SU-DHL-6 (cell line): ENCODE measurements around the gene EIF3F.

Experiments
- H2AFZ ChIP-seq: fragments of 200-600 bp; sonication (generic); 2 replicates; pipeline ENCODE4 v1.6.1; 2014; ENCODE audit warnings: low read depth, mild to moderate bottlenecking, moderate library complexity, mixed read lengths, antibody characterized with exemption, low read length; ENCODE audit not compliant: severe bottlenecking
- H3F3A ChIP-seq: fragments of 200-600 bp; shearing (Covaris generic); 2 replicates; pipeline ENCODE4 v1.6.0; 2016; ENCODE audit warnings: antibody characterized with exemption, mild to moderate bottlenecking; ENCODE audit not compliant: insufficient read depth
- H3K27ac ChIP-seq: fragments of 200-600 bp; sonication (generic); 2 replicates; pipeline ENCODE4 v1.5.1; 2016; ENCODE audit warnings: low read depth, mild to moderate bottlenecking, low read length, moderate library complexity, mixed read lengths
- H3K27me3 ChIP-seq: fragments of 200-600 bp; sonication (generic), shearing (Covaris generic); 2 replicates; pipeline ENCODE4 v1.6.0; 2014; ENCODE audit warnings: mild to moderate bottlenecking, low read length
- H3K36me3 ChIP-seq: fragments of 200-600 bp; sonication (generic); 2 replicates; pipeline ENCODE4 v1.6.1; 2014; ENCODE audit warnings: mild to moderate bottlenecking, low read length, mixed read lengths
- H3K4me2 ChIP-seq: fragments of 300-600, 200-600 bp; shearing (Covaris generic), sonication (generic); 2 replicates; pipeline ENCODE4 v1.6.0; 2014; ENCODE audit warnings: low read length, low read depth, mild to moderate bottlenecking; ENCODE audit not compliant: poor library complexity, severe bottlenecking
- H3K4me3 ChIP-seq: fragments of 200-600 bp; sonication (generic); 2 replicates; pipeline ENCODE4 v1.5.1; 2014; ENCODE audit warnings: antibody characterized with exemption, low read length, mild to moderate bottlenecking, mixed read lengths; ENCODE audit not compliant: insufficient read depth, poor library complexity, severe bottlenecking
- H3K79me2 ChIP-seq: fragments of 200-600 bp; sonication (generic); 2 replicates; pipeline ENCODE4 v1.6.1; 2014; ENCODE audit warnings: mild to moderate bottlenecking, low read length, moderate library complexity; ENCODE audit not compliant: insufficient read depth
- H3K9ac ChIP-seq: fragments of 200-600 bp; sonication (generic); 2 replicates; pipeline ENCODE4 v1.7.0; 2014; ENCODE audit warnings: mild to moderate bottlenecking, low read length
- H3K9me2 ChIP-seq: fragments of 200-600 bp; sonication (generic); replicated peaks from 2 replicates; pipeline ENCODE4 v1.6.1; 2014; ENCODE audit warnings: low read length; ENCODE audit not compliant: insufficient read depth
- H3K9me3 ChIP-seq: fragments of 200-600 bp; sonication (generic); 2 replicates; pipeline ENCODE4 v1.6.1; 2014; ENCODE audit warnings: low read length, mixed read lengths; ENCODE audit not compliant: insufficient read depth
- H4K20me1 ChIP-seq: fragments of 200-600 bp; sonication (generic); 2 replicates; pipeline ENCODE4 v1.6.1; 2014; ENCODE audit warnings: low read depth, mild to moderate bottlenecking, antibody characterized with exemption, low read length, moderate library complexity, mixed read lengths
- EZH2phosphoT487 ChIP-seq: fragments of 200-600 bp; sonication (generic), shearing (Covaris generic); conservative IDR thresholded peaks from 2 replicates; pipeline ENCODE4 v1.6.1; 2018; ENCODE audit warnings: mild to moderate bottlenecking, antibody characterized with exemption, low read length, moderate library complexity, mixed read lengths
- TF ChIP-seq, protein P1 (sequence below): fragments of 200-600 bp; sonication (generic); IDR thresholded peaks from one replicate; pipeline ENCODE4 v1.5.1; 2017; ENCODE audit warnings: antibody characterized with exemption, mild to moderate bottlenecking, low read length, moderate library complexity; ENCODE audit not compliant: insufficient read depth, poor library complexity, severe bottlenecking

The EIF3F gene

DNA sequence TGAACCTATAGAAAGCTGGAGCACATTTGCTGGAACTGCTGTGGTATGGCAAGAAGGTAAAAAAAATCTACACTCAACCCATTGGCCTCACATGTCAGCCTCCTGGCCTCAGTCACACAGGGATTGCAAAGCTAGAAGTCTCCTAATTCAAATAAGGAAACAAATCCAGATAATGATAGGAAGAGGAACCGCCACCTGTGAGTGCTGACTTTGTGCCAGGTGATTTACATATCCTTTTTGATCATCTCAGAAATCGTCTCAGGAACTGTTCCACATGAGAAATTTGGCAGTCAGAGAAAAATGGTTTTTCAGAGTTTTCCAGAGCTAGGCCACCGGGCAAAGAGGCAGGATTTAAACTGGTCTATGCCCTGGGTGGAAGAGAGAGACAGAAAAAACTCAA, 22.9 kb upstream of the EIF3F start:
- Histone ChIP-seq H3K27me3 (no peaks in the 10 kb centered on the region), H3K9me3 (no peaks in the 10 kb centered on the region), H3F3A (no peaks in the 10 kb centered on the region), H3K4me2 (no peak overlapping the region), H3K36me3 (no peaks in the 10 kb centered on the region), H3K4me3 (no peak overlapping the region), H3K79me2 (no peaks in the 10 kb centered on the region), H3K27ac (no peak overlapping the region), H2AFZ (no peak overlapping the region), H3K9ac (no peak overlapping the region), H4K20me1 (no peaks in the 10 kb centered on the region), H3K9me2 (no peaks in the 10 kb centered on the region)
- TF ChIP-seq, protein P1, sequence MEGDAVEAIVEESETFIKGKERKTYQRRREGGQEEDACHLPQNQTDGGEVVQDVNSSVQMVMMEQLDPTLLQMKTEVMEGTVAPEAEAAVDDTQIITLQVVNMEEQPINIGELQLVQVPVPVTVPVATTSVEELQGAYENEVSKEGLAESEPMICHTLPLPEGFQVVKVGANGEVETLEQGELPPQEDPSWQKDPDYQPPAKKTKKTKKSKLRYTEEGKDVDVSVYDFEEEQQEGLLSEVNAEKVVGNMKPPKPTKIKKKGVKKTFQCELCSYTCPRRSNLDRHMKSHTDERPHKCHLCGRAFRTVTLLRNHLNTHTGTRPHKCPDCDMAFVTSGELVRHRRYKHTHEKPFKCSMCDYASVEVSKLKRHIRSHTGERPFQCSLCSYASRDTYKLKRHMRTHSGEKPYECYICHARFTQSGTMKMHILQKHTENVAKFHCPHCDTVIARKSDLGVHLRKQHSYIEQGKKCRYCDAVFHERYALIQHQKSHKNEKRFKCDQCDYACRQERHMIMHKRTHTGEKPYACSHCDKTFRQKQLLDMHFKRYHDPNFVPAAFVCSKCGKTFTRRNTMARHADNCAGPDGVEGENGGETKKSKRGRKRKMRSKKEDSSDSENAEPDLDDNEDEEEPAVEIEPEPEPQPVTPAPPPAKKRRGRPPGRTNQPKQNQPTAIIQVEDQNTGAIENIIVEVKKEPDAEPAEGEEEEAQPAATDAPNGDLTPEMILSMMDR = no peak
- no peak for TF ChIP-seq EZH2phosphoT487

DNA sequence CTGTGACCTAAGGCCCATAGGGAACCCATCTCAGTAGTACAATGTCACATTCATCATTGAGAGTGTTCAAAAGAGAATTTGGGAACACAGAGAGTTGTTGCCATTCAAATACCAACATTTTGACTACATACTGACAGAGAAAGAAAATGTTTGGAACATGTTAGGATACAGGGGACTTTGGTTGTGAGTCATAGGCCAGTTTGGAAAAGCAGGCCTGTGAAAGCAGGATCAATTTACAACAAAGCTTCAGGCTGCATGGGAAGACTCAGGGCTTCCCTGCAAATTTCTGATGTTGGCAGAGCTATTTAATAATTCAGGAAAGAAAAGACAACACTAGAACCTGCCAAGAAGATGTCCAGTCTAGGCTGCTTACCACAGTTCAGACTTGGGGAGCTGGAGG, 22.3 kb upstream of the EIF3F start:
- Histone ChIP-seq H3K9me2 (no peaks in the 10 kb centered on the region), H4K20me1 (no peaks in the 10 kb centered on the region), H3K27me3 (no peaks in the 10 kb centered on the region), H2AFZ (no peak overlapping the region), H3K79me2 (no peaks in the 10 kb centered on the region), H3K9ac (no peak overlapping the region), H3K36me3 (no peaks in the 10 kb centered on the region), H3K27ac (no peak overlapping the region), H3F3A (no peaks in the 10 kb centered on the region), H3K4me3 (no peak overlapping the region), H3K9me3 (no peaks in the 10 kb centered on the region), H3K4me2 (no peak overlapping the region)
- TF ChIP-seq EZH2phosphoT487 = no peak
- TF ChIP-seq, protein P1 = no peak

DNA sequence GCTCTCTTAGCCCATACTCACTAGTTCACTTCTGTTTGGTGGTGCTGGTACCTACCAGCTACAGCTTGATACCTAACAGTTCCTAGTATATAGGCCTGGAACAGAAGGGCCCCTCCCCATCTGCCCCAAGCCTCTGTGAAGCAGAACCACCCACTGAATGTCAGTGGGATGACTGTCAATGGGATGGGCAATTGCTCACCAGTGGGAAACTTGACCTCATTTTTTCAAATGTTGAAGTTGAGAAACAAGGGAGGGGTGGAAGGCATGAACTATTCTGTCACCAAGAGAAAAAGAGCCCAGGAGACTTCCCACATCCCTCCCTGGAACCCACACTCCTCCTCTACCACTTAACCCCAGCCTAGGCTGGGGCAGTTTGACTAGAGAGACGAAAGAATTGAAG, 21.8 kb upstream of the EIF3F start, which contains the start of gene NLRP10:
Gene NLRP10 (minus strand): TSS at position 62 of the 400 bp plus-strand sequence. CDS start 1,952 bp downstream, outside the sequence.
- H3K4me3 ChIP-seq = no peak within 1 kb of the TSS
- no peak within 1 kb of the TSS for H2AFZ ChIP-seq
- H3K9ac ChIP-seq = no peak within 1 kb of the TSS
- H3K36me3 ChIP-seq = no peaks in the 10 kb centered on the region
- TF ChIP-seq EZH2phosphoT487 = no peak
- TF ChIP-seq, protein P1 = no peak
- no peaks in the 10 kb centered on the region for H3K27me3 ChIP-seq
- no peaks in the 10 kb centered on the region for H3F3A ChIP-seq
- no peaks in the 10 kb centered on the region for H4K20me1 ChIP-seq
- no peaks in the 10 kb centered on the region for H3K9me2 ChIP-seq
- no peak within 1 kb of the TSS for H3K27ac ChIP-seq
- no peaks in the 10 kb centered on the region for H3K9me3 ChIP-seq
- no peaks in the 10 kb centered on the region for H3K79me2 ChIP-seq
- H3K4me2 ChIP-seq = no peak within 1 kb of the TSS
